Left lung (tissue), 10 donors: Measurements from ENCODE around the gene PPP5C. TPM values are rescaled to one million over a fixed set of nuclear protein-coding genes. Genes with fewer than 3 reads are reported as not detected.
"Not testable (repeated sequence)": the region's sequence is repeated elsewhere in the genome, so short reads cannot be mapped to it uniquely, and the experiment has no call there.

Experiments
- ATAC-seq: fragments of 200-7000 bp; cut with Tn5 transposase; one replicate; pipeline ENCODE4 v1.9.1; 2020; ENCODE audit warnings: moderate library complexity
- DNase-seq, 4 donors: peaks; one replicate each; pipeline ENCODE4 v3.0.0-alpha.2; 2013 to 2020
- H3K27ac ChIP-seq, 2 donors: fragments of 200-600 bp; sonication (generic) in 1 of 2; one replicate each; pipeline versions ENCODE4 v1.5.0 to v1.8.0; 2020 to 2021
- H3K27me3 ChIP-seq, 2 donors: fragments of 200-600 bp; sonication (generic) in 1 of 2; one replicate each; pipeline versions ENCODE4 v1.5.0 to v1.8.0; 2020 to 2021
- H3K36me3 ChIP-seq, 2 donors: fragments of 200-600 bp; sonication (generic) in 1 of 2; one replicate each; pipeline versions ENCODE4 v1.5.0 to v1.8.0; 2020 to 2021
- H3K4me1 ChIP-seq, 2 donors: fragments of 200-600 bp; one replicate each; pipeline ENCODE4 v1.8.0; 2021
- H3K4me3 ChIP-seq, 2 donors: fragments of 200-600 bp; sonication (generic) in 1 of 2; one replicate each; pipeline versions ENCODE4 v1.5.0 to v1.8.0; 2020 to 2021; ENCODE audit warnings: mild to moderate bottlenecking in 1 of 2
- H3K9me3 ChIP-seq, 2 donors: fragments of 200-600 bp; sonication (generic) in 1 of 2; one replicate each; pipeline versions ENCODE4 v1.5.0 to v1.8.0; 2020 to 2021
- CTCF ChIP-seq, 2 donors: fragments of 200-600 bp; sonication (generic) in 1 of 2; IDR thresholded peaks; one replicate each; pipeline versions ENCODE4 v1.5.0 to v1.8.0; 2021; ENCODE audit warnings: antibody characterized with exemption in 2 of 2
- intact Hi-C, 2 donors: fragments of 100-400 bp; cut with DNase I; formaldehyde crosslinking; loops; one replicate each; pipeline versions ENCODE4 v1.11.2 to v1.14.2; 2022
- polyA plus RNA-seq, 6 donors: library from polyadenylated mRNA; unstranded; fragments of 120-200 nt; gene quantifications; one replicate each; pipeline ENCODE4 v1.2.1, GENCODE V29; 2013; ENCODE audit not compliant: insufficient read length in 6 of 6
- total RNA-seq, 2 donors: library from RNA; stranded (reverse); fragmentation: NEBNext Ultra II Directional; extraction: Animal tissue kit (Norgen Biotek cat#: 25700); gene quantifications; one replicate each; pipeline ENCODE4 v1.2.1, GENCODE V29; 2021
- donor health status: DM: no; HTN: yes; CAD: no.
- donor health status: DM: no; HTN: no; CAD: no.

PPP5C gene
- total and polyA plus RNA-seq, 8 donors: 52.6 to 114 (median 98.3) TPM

DNA sequence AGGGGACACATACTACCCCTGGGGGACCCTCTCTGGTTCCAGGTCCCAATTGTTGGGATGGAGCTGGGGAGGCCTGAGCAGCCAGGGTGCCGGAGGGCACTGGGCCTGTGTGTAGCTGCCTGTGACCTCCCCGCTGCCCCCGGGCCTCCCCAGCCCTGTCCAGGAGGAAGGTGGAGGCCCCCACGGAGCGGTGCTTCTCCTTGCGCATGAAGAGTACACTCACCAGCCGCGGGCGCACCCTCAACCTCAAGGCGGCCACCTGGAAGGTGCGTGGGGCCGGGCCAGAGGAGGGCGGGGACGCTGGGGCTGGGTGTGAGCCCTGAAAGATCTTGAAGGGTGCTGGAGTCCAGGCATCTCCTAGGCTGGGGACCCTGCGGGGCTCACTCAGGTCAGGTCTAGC, 38.4 kb upstream of the PPP5C start:
- intact Hi-C loops: no loop called here
- TF ChIP-seq CTCF (IDR thresholded peaks at IDR 0.05): no peak
- peaks cover 0 to 3% of the 10 kb centered on the region in 2 donors for H3K4me1 ChIP-seq
- DNase-seq: no peak
- H3K36me3 ChIP-seq: peaks cover 0 to 59% of the 10 kb centered on the region in 2 donors
- H3K4me3 ChIP-seq: no peak overlapping the region
- H3K27ac ChIP-seq: no peak overlapping the region
- no peak for ATAC-seq
- no peaks in the 10 kb centered on the region for H3K27me3 ChIP-seq
- peaks cover 0 to 13% of the 10 kb centered on the region in 2 donors for H3K9me3 ChIP-seq

GRCh38 chr19:46309056-46309455, 37.8 kb upstream of the PPP5C start:
- TF ChIP-seq CTCF (IDR thresholded peaks at IDR 0.05): no peak
- Histone ChIP-seq H3K36me3 (peaks cover 0 to 53% of the 10 kb centered on the region in 2 donors), H3K9me3 (peaks cover 0 to 13% of the 10 kb centered on the region in 2 donors), H3K4me3 (no peak overlapping the region), H3K27ac (no peak overlapping the region), H3K4me1 (no peaks in the 10 kb centered on the region), H3K27me3 (no peaks in the 10 kb centered on the region)
- DNase-seq (no peak), ATAC-seq (no peak)
- intact Hi-C loops: no loop called here

GRCh38 chr19:46311444-46311843, 35.4 kb upstream of the PPP5C start:
- Histone ChIP-seq H3K9me3 (peaks cover 0 to 5% of the 10 kb centered on the region in 2 donors), H3K27me3 (no peaks in the 10 kb centered on the region), H3K36me3 (peaks cover 0 to 37% of the 10 kb centered on the region in 2 donors), H3K4me3 (no peak overlapping the region), H3K4me1 (no peaks in the 10 kb centered on the region), H3K27ac (no peak overlapping the region)
- TF ChIP-seq CTCF (IDR thresholded peaks at IDR 0.05): no peak
- ATAC-seq (no peak), DNase-seq (no peak)
- intact Hi-C loops: no loop called here

GRCh38 chr19:46313540-46314469, 33.1 kb upstream of the PPP5C start:
- H3K9me3 ChIP-seq, H3K4me1 ChIP-seq, intact Hi-C loops, ATAC-seq, H3K4me3 ChIP-seq, H3K27ac ChIP-seq, H3K27me3 ChIP-seq: not testable (repeated sequence)
- peaks cover 0 to 30% of the 10 kb centered on the region in 2 donors for H3K36me3 ChIP-seq
- peak in 1 of 4 donors; percentile 48 for DNase-seq

DNA sequence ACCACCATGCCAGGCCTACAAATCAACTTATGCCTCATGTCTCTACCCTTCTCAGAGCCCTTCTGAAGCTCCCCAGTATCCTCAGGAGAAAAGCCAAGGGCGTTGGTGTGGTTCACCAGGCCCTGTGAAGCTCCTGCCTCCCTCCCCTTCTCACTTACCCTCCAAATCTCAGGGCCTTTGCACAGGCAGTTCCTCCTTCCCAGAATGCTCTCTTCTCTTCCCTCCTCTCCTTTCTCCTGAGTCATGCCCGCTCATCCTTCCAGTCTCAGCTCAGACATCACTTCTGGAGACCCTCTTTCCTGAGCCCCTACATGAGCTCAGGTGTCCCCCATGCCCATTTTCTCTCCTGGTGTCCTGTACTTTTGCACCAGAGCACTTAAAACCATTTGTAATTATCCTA, 29.5 kb upstream of the PPP5C start:
- no peaks in the 10 kb centered on the region for H3K9me3 ChIP-seq
- intact Hi-C loops: no loop called here
- ATAC-seq (no peak), DNase-seq (no peak)
- no peaks in the 10 kb centered on the region for H3K4me1 ChIP-seq
- no peaks in the 10 kb centered on the region for H3K27me3 ChIP-seq
- no peak overlapping the region for H3K27ac ChIP-seq
- H3K36me3 ChIP-seq: peaks cover 0 to 22% of the 10 kb centered on the region in 2 donors
- no peak overlapping the region for H3K4me3 ChIP-seq
- TF ChIP-seq CTCF (IDR thresholded peaks at IDR 0.05): no peak
